Raji (cell line): ENCODE measurements around the gene IL17REL.
A peak's percentile ranks its signal among the peaks of the same experiment; 100 is the strongest.

Experiments used
- POLR2A ChIP-seq: IDR thresholded peaks from 2 replicates; pipeline ENCODE4 v1.6.1; 2011; ENCODE audit warnings: low read depth, low read length, control low read depth; ENCODE audit not compliant: insufficient read depth

Gene IL17REL

DNA sequence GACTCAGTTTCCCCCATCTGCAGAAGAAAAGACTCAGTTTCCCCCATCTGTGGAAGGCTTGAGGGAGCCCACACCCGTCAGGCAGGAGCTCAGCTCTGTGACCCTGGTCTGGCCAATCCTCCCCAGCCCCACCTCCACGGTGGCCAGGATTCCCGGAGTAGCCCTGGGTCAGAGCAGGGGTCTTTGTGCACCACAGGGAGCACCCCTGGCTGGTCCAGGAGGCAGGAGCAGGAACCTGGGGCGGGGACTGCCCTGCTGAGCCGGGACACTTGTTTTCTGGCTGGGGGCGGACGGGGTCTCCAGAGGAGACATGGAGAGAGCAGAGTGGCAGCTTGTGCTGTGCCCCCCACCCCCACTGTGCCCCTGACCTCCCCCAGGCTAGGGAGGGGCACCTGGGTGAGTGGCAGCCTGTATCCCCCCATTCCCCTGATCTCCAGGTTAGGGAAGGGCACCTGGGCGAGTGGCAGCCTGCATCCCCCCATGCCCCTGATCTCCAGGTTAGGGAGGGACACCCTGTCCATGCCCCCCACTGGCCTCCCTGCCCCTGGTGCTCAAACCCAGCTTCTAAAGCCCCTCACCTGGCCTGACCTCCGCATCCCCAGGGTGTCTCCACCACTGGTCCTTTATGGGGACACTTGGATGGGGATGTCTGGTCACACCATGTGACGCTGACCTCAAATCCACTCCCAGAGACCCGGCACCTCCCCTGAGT, 18.8 kb downstream of the IL17REL start:
- TF ChIP-seq POLR2A = no peak

- no peak for TF ChIP-seq POLR2A
Measured at GRCh38 chr22:49992921-49993648, 19.5 kb downstream of the IL17REL start.

DNA sequence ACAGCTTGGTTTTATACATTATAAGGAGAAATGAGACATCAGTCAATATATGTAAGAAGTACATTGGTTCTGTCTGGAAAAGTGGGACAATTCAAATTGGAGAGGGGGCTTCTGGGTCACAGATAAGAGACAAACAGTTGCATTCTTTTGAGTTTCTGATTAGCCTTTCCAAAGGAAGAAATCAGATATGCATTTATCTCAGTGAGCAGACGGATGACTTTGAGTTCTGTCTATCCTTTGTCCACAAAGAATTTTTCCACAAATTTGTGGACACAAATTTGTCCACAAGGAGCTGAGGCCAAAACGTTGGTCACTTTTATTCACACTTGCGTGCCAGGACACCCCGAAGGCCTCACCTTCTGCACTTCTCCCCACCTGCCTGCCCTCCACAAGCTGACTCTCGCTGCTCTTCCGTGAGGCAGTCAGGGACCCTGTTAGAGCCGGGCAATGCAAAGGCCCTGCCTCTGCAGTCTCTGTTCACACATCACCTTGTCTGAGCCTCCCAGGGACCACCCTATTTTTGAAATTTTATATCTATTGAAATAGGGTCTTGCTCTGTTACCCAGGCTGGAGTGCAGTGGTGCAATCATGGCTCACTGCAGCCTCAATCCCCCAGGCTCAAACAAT, 20.5 kb downstream of the IL17REL start:
- no peak for TF ChIP-seq POLR2A

GRCh38 chr22:49991167-49991566, 21.4 kb downstream of the IL17REL start:
- TF ChIP-seq POLR2A = no peak

- no peak for TF ChIP-seq POLR2A
Measured at GRCh38 chr22:49986325-49986724, 26.2 kb downstream of the IL17REL start.

GRCh38 chr22:49983148-49984042, 29.2 kb downstream of the IL17REL start:
- no peak for TF ChIP-seq POLR2A

GRCh38 chr22:49979587-49980264, 32.8 kb downstream of the IL17REL start:
- TF ChIP-seq POLR2A = no peak

- no peak for TF ChIP-seq POLR2A
Measured at GRCh38 chr22:49977578-49977977, 35.0 kb downstream of the IL17REL start.

- 0 out of 2 replicates have a peak, but pooled peaks have one; percentile 17 for TF ChIP-seq POLR2A
Measured at GRCh38 chr22:49976439-49977175, 36.0 kb downstream of the IL17REL start.

DNA sequence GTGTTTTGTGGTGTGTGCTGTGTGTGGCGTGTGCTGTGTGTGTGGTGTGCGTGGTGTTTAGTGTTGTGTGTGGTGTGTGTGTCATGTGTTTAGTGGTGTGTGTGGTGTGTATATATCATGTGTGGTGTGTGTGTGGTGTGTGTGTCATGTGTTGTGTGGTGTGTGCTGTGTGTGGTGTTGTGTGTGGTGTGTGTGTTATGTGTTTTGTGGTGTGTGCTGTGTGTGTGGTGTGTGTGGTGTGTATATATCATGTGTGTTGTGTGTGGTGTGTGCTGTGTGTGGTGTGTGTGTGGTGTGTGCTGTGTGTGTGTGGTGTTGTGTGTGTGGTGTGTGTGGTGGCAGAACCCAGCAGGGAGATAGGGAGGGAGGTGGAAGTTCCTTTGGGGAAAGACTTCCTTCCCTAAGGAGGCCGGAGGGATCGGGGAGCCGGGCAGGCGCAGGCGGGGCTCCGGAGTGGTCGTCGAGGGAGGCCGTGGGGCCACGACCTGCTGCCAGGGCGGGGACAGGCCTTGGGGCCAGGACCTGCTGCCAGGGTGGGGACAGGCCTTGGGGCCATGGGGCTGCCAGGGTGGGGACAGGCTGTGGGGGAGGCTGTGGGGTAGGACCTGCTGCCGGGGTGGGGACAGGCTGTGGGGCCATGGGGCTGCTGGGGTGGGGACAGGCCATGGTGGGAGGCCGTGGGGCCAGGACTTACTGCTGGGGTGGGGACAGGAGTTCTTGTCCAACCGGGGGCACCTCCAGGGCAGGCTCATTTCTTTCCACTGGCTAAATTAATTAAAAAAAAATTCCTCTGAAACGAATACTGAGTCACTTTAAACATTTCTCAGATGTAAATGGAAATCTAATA, 36.8 kb downstream of the IL17REL start:
- 0 out of 2 replicates have a peak, but pooled peaks have one; percentile 24 for TF ChIP-seq POLR2A

DNA sequence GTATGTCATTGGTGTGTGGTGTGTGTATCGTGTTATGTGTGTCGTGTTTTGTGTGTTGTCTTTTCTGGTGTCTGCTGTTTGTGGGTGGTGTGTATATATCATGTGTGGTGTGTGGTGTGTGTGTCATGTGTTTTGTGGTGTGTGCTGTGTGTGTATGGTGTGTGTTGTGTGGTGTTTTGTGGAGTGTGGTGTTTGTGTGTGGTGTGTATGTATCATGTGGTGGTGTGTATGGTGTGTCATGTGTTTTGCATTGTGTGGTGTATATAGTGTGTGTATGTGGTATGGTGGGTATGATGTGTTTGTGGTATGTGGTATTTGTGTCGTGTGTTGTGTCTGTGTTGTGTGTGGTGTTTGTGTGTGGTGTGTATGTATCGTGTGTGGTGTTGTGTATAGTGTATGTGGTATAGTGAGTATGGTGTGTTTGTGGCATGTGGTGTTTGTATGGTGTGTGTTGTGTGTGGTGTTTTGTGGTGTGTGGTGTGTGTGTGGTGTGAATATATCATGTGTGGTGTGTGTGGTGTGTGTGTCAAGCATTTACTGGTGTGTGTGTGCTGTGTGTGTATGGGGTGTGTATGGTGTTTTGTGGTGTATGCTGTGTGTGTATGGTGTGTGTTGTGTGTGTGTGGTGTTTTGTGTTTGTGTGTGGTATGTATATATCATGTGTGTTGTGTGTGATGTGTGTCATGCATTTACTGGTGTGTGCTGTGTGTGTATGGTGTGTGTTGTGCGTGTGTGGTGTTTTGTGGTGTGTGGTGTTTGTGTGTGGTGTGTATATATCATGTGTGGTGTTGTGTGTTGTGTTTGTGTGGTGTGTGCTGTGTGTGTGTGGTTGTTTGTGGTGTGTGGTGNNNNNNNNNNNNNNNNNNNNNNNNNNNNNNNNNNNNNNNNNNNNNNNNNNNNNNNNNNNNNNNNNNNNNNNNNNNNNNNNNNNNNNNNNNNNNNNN, 39.3 kb downstream of the IL17REL start:
- no peak for TF ChIP-seq POLR2A
